Adrenal gland (tissue), 12 donors: ENCODE data around the gene SLC25A1. TPM values are rescaled to one million over a fixed set of nuclear protein-coding genes. Genes with fewer than 3 reads are reported as not detected.
"Not testable (repeated sequence)": the region's sequence is repeated elsewhere in the genome, so short reads cannot be mapped to it uniquely, and the experiment has no call there.

Source experiments
- DNase-seq, 7 donors: peaks; one replicate each; pipeline ENCODE4 v3.0.0-alpha.2; 2019 to 2020
- H3K27ac ChIP-seq, 5 donors: fragments of 200-600 bp; sonication (generic) in 4 of 5; 1 replicate in 3 of 5; 2 replicates in 2 of 5; pipeline versions ENCODE4 v1.5.1 to v1.8.0; 2016 to 2020; ENCODE audit warnings: mild to moderate bottlenecking in 1 of 5
- H3K27me3 ChIP-seq: fragments of 200-600 bp; 2 replicates; pipeline ENCODE4 v1.8.0; 2021
- H3K36me3 ChIP-seq, 2 donors: fragments of 200-600 bp; replicated peaks in 1 of 2; 1 replicate in 1 of 2; 2 replicates in 1 of 2; pipeline versions ENCODE4 v1.5.1 to v1.8.0; 2018 to 2022
- H3K4me1 ChIP-seq, 2 donors: fragments of 200-600 bp; replicated peaks in 1 of 2; 1 replicate in 1 of 2; 2 replicates in 1 of 2; pipeline versions ENCODE4 v1.5.1 to v1.8.0; 2018 to 2021
- H3K4me3 ChIP-seq, 4 donors: fragments of 200-600 bp; sonication (generic) in 3 of 4; one replicate each; pipeline ENCODE4 v1.5.1; 2016 to 2018
- H3K9me3 ChIP-seq, 3 donors: fragments of 200-600 bp; sonication (generic) in 1 of 3; replicated peaks in 1 of 3; 1 replicate in 2 of 3; 2 replicates in 1 of 3; pipeline versions ENCODE4 v1.5.1 to v1.8.0; 2016 to 2021
- CTCF ChIP-seq, 6 experiments: fragments of 450-650 bp in 4 of 6; fragments of 200-600 bp in 2 of 6; sonication (generic) in 1 of 6; IDR thresholded peaks; 1 replicate in 5 of 6; 2 replicates in 1 of 6; pipeline versions ENCODE4 v1.5.1 to v1.8.0; 2016 to 2021; ENCODE audit warnings: antibody characterized with exemption in 6 of 6, mild to moderate bottlenecking in 2 of 6, moderate library complexity in 1 of 6
- POLR2A ChIP-seq, 2 donors: fragments of 450-650 bp; IDR thresholded peaks; one replicate each; pipeline ENCODE4 v1.6.1; 2017; ENCODE audit warnings: antibody characterized with exemption in 2 of 2, mild to moderate bottlenecking in 2 of 2, moderate library complexity in 1 of 2
- WGBS, 4 donors: extraction: QIAGEN DNeasy Blood & Tissue Kit in 2 of 4; methylation state at CpG; one replicate each; pipeline versions ENCODE4 v1.1.5 to v1.1.7; 2013 to 2017; 5-methylcytosine and 5-hydroxymethylcytosine counted together
- intact Hi-C, 2 donors: fragments of 100-400 bp; cut with DNase I; formaldehyde crosslinking; loops; one replicate each; pipeline versions ENCODE4 v1.14.1 to v1.15.0; 2022 to 2023
- polyA plus RNA-seq, 3 donors: library from polyadenylated mRNA; stranded (reverse); fragments of 200-250 nt in 2 of 3; fragments of 350-450 nt in 1 of 3; fragmentation: Illumina TruSeq in 1 of 3; extraction: RNeasy Lipid Tissue Mini Kit (QIAGEN cat#74804) in 1 of 3; gene quantifications; one replicate each; pipeline ENCODE4 v1.2.3, GENCODE V29; 2013 to 2014
- total RNA-seq, 9 donors: library from RNA; depleted of rRNA in 4 of 9; stranded (reverse); fragments of >200 nt in 4 of 9; fragments of 120-200 nt in 1 of 9; fragmentation: NEBNext Ultra II Directional in 1 of 9; extraction: Animal tissue kit (Norgen Biotek cat#: 25700) in 1 of 9; gene quantifications; one replicate each; pipeline versions ENCODE4 v1.1.0 to v1.2.4, GENCODE V29; 2013 to 2023
- donor health status: healthy with polysubstance abuse.
- donor health status: Bipolar disorder and iron deficiency.
- donor health status: DM: yes; HTN: yes; CAD: no.
- donor health status: DM: no; HTN: no; CAD: no.
- donor health status: DM: no; HTN: no; CAD: no.
- donor health status: DM: yes; HTN: yes; CAD: no.

SLC25A1 gene
- total and polyA plus RNA-seq, 12 donors = 59.2 to 170 (median 123) TPM

GRCh38 chr22:19166421-19166820 is 12.1 kb downstream of the SLC25A1 start:
- H3K27ac ChIP-seq = no peak overlapping the region
- no peaks in the 10 kb centered on the region for H3K9me3 ChIP-seq
- DNase-seq = no peak
- H3K36me3 ChIP-seq = no peaks in the 10 kb centered on the region
- peaks cover 8 to 14% of the 10 kb centered on the region in 2 donors for H3K4me1 ChIP-seq
- WGBS, 4 donors = 72 to 77% (median 77%) methylated on average over 8 of the region's 8 CpGs
- intact Hi-C loops = no loop called here
- H3K4me3 ChIP-seq = no peak overlapping the region
- peaks cover 9% of the 10 kb centered on the region for H3K27me3 ChIP-seq
- TF ChIP-seq CTCF (IDR thresholded peaks at IDR 0.05) = no peak
- TF ChIP-seq POLR2A (IDR thresholded peaks at IDR 0.05) = no peak

- H3K4me1 ChIP-seq = peaks cover 0 to 2% of the 10 kb centered on the region in 2 donors
- peaks cover 9% of the 10 kb centered on the region for H3K27me3 ChIP-seq
- DNase-seq = no peak
- 85 to 92% (median 90%) methylated on average over 6 of the region's 6 CpGs for WGBS, 4 donors
- no peak overlapping the region for H3K4me3 ChIP-seq
- no peak overlapping the region for H3K27ac ChIP-seq
- no peaks in the 10 kb centered on the region for H3K36me3 ChIP-seq
- TF ChIP-seq POLR2A (IDR thresholded peaks at IDR 0.05) (no peak), CTCF (IDR thresholded peaks at IDR 0.05) (no peak)
- no peaks in the 10 kb centered on the region for H3K9me3 ChIP-seq
- intact Hi-C loops = no loop called here
Observed at GRCh38 chr22:19164425-19164824, 14.1 kb downstream of the SLC25A1 start.

GRCh38 chr22:19158649-19159048 is 19.9 kb downstream of the SLC25A1 start:
- not testable (repeated sequence) for H3K27ac ChIP-seq, H3K27me3 ChIP-seq
- 78 to 88% (median 84%) methylated on average over 11 of the region's 11 CpGs for WGBS, 4 donors

GRCh38 chr22:19156109-19156508 is 22.4 kb downstream of the SLC25A1 start:
- H3K4me3 ChIP-seq, DNase-seq, H3K9me3 ChIP-seq, H3K4me1 ChIP-seq, intact Hi-C loops, H3K36me3 ChIP-seq, H3K27ac ChIP-seq: not testable (repeated sequence)
- H3K27me3 ChIP-seq = peaks cover 12% of the 10 kb centered on the region
- WGBS, 4 donors = 90 to 93% (median 92%) methylated on average over 9 of the region's 9 CpGs

More at GRCh38 chr22:19158649-19159048, 19.9 kb downstream of the SLC25A1 start:
- intact Hi-C loops, H3K4me3 ChIP-seq, H3K9me3 ChIP-seq, H3K4me1 ChIP-seq, DNase-seq, H3K36me3 ChIP-seq: not testable (repeated sequence)

- TF ChIP-seq POLR2A (IDR thresholded peaks at IDR 0.05) = no peak
- no peak for TF ChIP-seq CTCF (IDR thresholded peaks at IDR 0.05)
- no peak overlapping the region for H3K4me3 ChIP-seq
- no peaks in the 10 kb centered on the region for H3K9me3 ChIP-seq
- intact Hi-C loops = no loop called here
- peaks cover 37% of the 10 kb centered on the region for H3K27me3 ChIP-seq
- WGBS, 4 donors = 59 to 64% (median 61%) methylated on average over 10 to 11 of the region's 11 CpGs
- no peaks in the 10 kb centered on the region for H3K36me3 ChIP-seq
- no peak for DNase-seq
- no peak overlapping the region for H3K27ac ChIP-seq
- H3K4me1 ChIP-seq = peaks cover 0 to 5% of the 10 kb centered on the region in 2 donors
Observed at GRCh38 chr22:19152942-19153883, 25.3 kb downstream of the SLC25A1 start.
